BJ (cell line): ENCODE measurements around the gene SEL1L3. TPM values are rescaled to one million over a fixed set of nuclear protein-coding genes. Genes with fewer than 3 reads are reported as not detected.

Experiments
- CTCF ChIA-PET: fragments of 350-600 bp; formaldehyde crosslinking; extraction: SDS; loops from one replicate; lab custom pipeline; 2021; ENCODE audit warnings: antibody characterized with exemption, inconsistent platforms; lab: Yijun Ruan, JAX
- POLR2A ChIA-PET: fragments of 300-600 bp; sonication (Branson Sonifier 250); formaldehyde crosslinking; extraction: SDS; loops from one replicate; lab custom pipeline; 2021; ENCODE audit warnings: antibody characterized with exemption; lab: Charles Lee
- DNase-seq: peaks from one replicate; pipeline ENCODE4 v3.0.0-alpha.2; 2011; ENCODE audit warnings: low read depth
- H3K27me3 ChIP-seq: 2 replicates; pipeline ENCODE4 v1.6.0; 2011; ENCODE audit warnings: low read length; ENCODE audit not compliant: control insufficient read depth, insufficient read depth
- H3K36me3 ChIP-seq: 2 replicates; pipeline ENCODE4 v1.5.1; 2011; ENCODE audit warnings: low read length; ENCODE audit not compliant: control insufficient read depth, insufficient read depth
- H3K4me3 ChIP-seq: 2 replicates; pipeline ENCODE4 v1.5.1; 2011; ENCODE audit warnings: low read depth, mild to moderate bottlenecking, control low read depth, low read length
- CTCF ChIP-seq: IDR thresholded peaks from 2 replicates; pipeline ENCODE4 v1.5.1; 2011; ENCODE audit warnings: low read depth, mild to moderate bottlenecking, control low read depth, inconsistent platforms, low read length, moderate library complexity; ENCODE audit not compliant: insufficient read depth
- polyA plus RNA-seq: library from polyadenylated mRNA; depleted of rRNA; stranded (reverse); fragments of >200 nt; gene quantifications from 2 replicates; pipeline ENCODE4 v1.2.3, GENCODE V29; 2011

SEL1L3 gene
- polyA plus RNA-seq, 1 experiment: 13.0 TPM

GRCh38 chr4:25770847-25771246, 91.9 kb downstream of the SEL1L3 start:
- Histone ChIP-seq H3K4me3 (no peak overlapping the region), H3K36me3 (no peaks in the 10 kb centered on the region), H3K27me3 (no peaks in the 10 kb centered on the region)
- ChIA-PET POLR2A (no interaction called here), CTCF (interaction anchor here (0.6 to 13.8 kb wide), 6 partner anchors 8 to 336 kb away, joined by 3 to 325 read pairs (median 4); no protein-coding TSS in a partner anchor)
- TF ChIP-seq CTCF: no peak
- DNase-seq: no peak

- Histone ChIP-seq H3K36me3 (no peaks in the 10 kb centered on the region), H3K4me3 (no peak overlapping the region), H3K27me3 (no peaks in the 10 kb centered on the region)
- DNase-seq: no peak
- CTCF ChIA-PET: interaction anchor here (0.6 to 13.8 kb wide), 8 partner anchors 26 to 357 kb away, joined by 3 to 325 read pairs (median 8); no protein-coding TSS in a partner anchor
- POLR2A ChIA-PET: no interaction called here
- TF ChIP-seq CTCF: no peak
Measured at GRCh38 chr4:25769251-25769650, 93.5 kb downstream of the SEL1L3 start.

GRCh38 chr4:25767877-25768725, 94.7 kb downstream of the SEL1L3 start:
- DNase-seq: no peak
- POLR2A ChIA-PET: no interaction called here
- Histone ChIP-seq H3K4me3 (no peak overlapping the region), H3K27me3 (no peaks in the 10 kb centered on the region), H3K36me3 (no peaks in the 10 kb centered on the region)
- CTCF ChIA-PET: interaction anchor here (0.6 to 13.8 kb wide), 34 partner anchors 9 to 368 kb away, joined by 3 to 325 read pairs (median 4); partner anchors contain the start of gene SMIM20
- peak; percentile 98 for TF ChIP-seq CTCF

- no peak for TF ChIP-seq CTCF
- ChIA-PET POLR2A (no interaction called here), CTCF (interaction anchor here (13.8 kb wide), 1 partner anchor 318 kb away, joined by 325 read pairs; no protein-coding TSS in a partner anchor)
- no peaks in the 10 kb centered on the region for H3K36me3 ChIP-seq
- no peak for DNase-seq
- no peaks in the 10 kb centered on the region for H3K27me3 ChIP-seq
- no peak overlapping the region for H3K4me3 ChIP-seq
Measured at GRCh38 chr4:25760518-25761157, 102.2 kb downstream of the SEL1L3 start.

GRCh38 chr4:25760048-25760447, 102.7 kb downstream of the SEL1L3 start:
- POLR2A ChIA-PET: no interaction called here
- no peak for DNase-seq
- Histone ChIP-seq H3K27me3 (no peaks in the 10 kb centered on the region), H3K36me3 (no peaks in the 10 kb centered on the region), H3K4me3 (no peak overlapping the region)
- CTCF ChIA-PET: interaction anchor here (13.8 kb wide), 1 partner anchor 318 kb away, joined by 325 read pairs; no protein-coding TSS in a partner anchor
- TF ChIP-seq CTCF: no peak
